ENCODE results near the gene CPTP.

CPTP gene

DNA sequence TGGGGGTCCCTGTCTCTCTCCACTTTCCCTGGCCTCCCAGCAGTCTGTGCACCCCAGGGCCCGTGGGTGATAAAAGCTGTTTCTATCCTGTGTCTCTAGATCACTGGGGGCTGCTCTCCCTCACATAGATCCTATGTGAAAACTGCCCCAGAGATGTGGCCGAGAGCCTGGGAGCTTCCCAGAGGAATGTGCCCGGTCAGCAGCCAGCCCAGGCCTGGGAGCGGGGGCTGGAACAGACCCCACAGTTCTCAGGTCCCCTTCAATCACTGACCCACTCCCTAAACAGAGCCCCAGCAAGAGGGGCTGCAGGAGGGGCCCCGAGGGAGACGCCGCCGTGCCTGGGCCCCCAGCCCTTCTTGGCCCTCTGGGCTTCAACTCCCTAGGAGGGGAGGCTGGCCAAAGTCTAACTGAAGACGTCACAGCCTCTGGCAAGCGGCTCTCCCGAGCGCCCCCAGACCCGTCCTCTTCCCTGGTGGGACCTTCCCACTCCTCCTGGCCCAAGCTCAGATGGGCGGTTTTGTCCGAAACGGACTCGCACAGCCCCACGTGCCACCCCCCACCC, 33.4 kb downstream of the CPTP start:
- DNase-seq (no peak), ATAC-seq (ENCODE audit: insufficient read depth, low read depth) (no peak)
- Histone ChIP-seq H4K20me1 (ENCODE audit: insufficient read depth, low read length) (0 out of 2 replicates have a peak, but pooled peaks cover 8% of the 10 kb centered on the region), H3K36me3 (ENCODE audit: insufficient read depth, low read length) (no peaks in the 10 kb centered on the region), H2AFZ (ENCODE audit: low read depth, low read length) (no peak overlapping the region), H3K4me3 (ENCODE audit: low read depth in 1 of 2, low read length in 2 of 2) (no peak overlapping the region), H3K79me2 (ENCODE audit: insufficient read depth, low read length) (no peaks in the 10 kb centered on the region), H3K27ac (ENCODE audit: low read length) (no peak overlapping the region), H3K4me2 (ENCODE audit: insufficient read depth, low read length) (no peak overlapping the region), H3K9ac (ENCODE audit: low read depth, low read length) (no peak overlapping the region), H3K27me3 (ENCODE audit: insufficient read depth, low read length, poor library complexity) (no peaks in the 10 kb centered on the region), H3K9me3 (ENCODE audit: insufficient read depth, low read length, severe bottlenecking) (no peaks in the 10 kb centered on the region), H3K4me1 (ENCODE audit: insufficient read depth, low read length) (no peaks in the 10 kb centered on the region)
- no peak for TF ChIP-seq EZH2 (IDR thresholded peaks at IDR 0.05; ENCODE audit: borderline replicate concordance, low read depth, low read length, severe bottlenecking)
- TF ChIP-seq, protein P1, sequence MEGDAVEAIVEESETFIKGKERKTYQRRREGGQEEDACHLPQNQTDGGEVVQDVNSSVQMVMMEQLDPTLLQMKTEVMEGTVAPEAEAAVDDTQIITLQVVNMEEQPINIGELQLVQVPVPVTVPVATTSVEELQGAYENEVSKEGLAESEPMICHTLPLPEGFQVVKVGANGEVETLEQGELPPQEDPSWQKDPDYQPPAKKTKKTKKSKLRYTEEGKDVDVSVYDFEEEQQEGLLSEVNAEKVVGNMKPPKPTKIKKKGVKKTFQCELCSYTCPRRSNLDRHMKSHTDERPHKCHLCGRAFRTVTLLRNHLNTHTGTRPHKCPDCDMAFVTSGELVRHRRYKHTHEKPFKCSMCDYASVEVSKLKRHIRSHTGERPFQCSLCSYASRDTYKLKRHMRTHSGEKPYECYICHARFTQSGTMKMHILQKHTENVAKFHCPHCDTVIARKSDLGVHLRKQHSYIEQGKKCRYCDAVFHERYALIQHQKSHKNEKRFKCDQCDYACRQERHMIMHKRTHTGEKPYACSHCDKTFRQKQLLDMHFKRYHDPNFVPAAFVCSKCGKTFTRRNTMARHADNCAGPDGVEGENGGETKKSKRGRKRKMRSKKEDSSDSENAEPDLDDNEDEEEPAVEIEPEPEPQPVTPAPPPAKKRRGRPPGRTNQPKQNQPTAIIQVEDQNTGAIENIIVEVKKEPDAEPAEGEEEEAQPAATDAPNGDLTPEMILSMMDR (IDR thresholded peaks at IDR 0.05; ENCODE audit: borderline replicate concordance, extremely low read depth, low read length, poor library complexity, severe bottlenecking): no peak

DNA sequence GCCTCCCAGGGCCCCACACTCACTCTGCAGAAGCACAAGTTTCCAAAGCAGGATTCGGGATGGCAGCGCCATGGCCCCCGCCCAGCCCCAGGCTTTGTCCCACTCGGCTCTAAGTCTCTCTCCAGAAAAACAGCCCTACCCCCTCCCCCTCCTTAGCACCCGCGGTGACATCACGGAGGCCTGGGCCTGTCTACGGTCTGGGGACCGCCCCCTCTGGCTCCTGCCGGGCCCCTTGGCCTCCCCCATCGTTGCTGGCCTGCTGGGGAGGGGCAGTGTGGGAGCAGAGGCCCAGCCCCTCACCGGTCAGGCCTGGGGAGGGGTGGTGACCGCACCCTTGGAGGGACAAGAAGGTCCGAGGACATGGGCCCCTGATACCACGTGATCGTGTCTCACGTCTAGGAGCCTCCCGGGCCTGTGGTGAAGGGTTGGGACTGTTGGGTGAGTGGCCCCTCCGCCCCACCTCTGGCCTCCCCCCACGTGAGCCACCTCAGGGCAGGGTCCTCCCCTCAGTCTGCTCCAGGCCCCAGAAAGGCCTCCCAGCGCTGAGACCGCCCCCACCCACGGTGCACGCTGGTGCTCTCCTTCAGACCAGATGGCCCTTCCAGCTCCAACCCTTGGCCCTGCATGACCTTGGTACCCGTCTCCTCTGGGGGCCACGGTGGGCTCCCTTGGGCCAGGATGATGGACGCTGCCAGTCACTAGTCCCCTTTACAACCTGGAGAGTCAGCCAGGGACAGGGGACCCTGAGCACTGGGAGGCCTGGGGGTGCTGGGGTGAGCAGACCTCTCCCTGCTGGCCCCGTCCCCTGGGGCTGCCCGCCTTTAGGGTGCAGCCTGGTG, 34.0 kb downstream of the CPTP start, which contains the start of gene MXRA8:
TSS of gene MXRA8 (minus strand) at position 123 of the 839 bp plus-strand sequence. CDS start at position 72, 51 bp downstream.
- Histone ChIP-seq H4K20me1 (ENCODE audit: insufficient read depth, low read length) (0 out of 2 replicates have a peak, but pooled peaks cover 4% of the 10 kb centered on the region), H3K79me2 (ENCODE audit: insufficient read depth, low read length) (no peaks in the 10 kb centered on the region), H3K9ac (ENCODE audit: low read depth, low read length) (no peak within 1 kb of the TSS), H3K27ac (ENCODE audit: low read length) (no peak within 1 kb of the TSS), H3K4me1 (ENCODE audit: insufficient read depth, low read length) (no peaks in the 10 kb centered on the region), H3K4me3 (ENCODE audit: low read depth in 1 of 2, low read length in 2 of 2) (no peak within 1 kb of the TSS), H3K36me3 (ENCODE audit: insufficient read depth, low read length) (no peaks in the 10 kb centered on the region), H2AFZ (ENCODE audit: low read depth, low read length) (no peak within 1 kb of the TSS), H3K4me2 (ENCODE audit: insufficient read depth, low read length) (no peak within 1 kb of the TSS), H3K27me3 (ENCODE audit: insufficient read depth, low read length, poor library complexity) (no peaks in the 10 kb centered on the region), H3K9me3 (ENCODE audit: insufficient read depth, low read length, severe bottlenecking) (no peaks in the 10 kb centered on the region)
- TF ChIP-seq, protein P1 (IDR thresholded peaks at IDR 0.05; ENCODE audit: borderline replicate concordance, extremely low read depth, low read length, poor library complexity, severe bottlenecking): no peak
- TF ChIP-seq EZH2 (IDR thresholded peaks at IDR 0.05; ENCODE audit: borderline replicate concordance, low read depth, low read length, severe bottlenecking): no peak
- DNase-seq: no peak
- no peak for ATAC-seq (ENCODE audit: insufficient read depth, low read depth)

DNA sequence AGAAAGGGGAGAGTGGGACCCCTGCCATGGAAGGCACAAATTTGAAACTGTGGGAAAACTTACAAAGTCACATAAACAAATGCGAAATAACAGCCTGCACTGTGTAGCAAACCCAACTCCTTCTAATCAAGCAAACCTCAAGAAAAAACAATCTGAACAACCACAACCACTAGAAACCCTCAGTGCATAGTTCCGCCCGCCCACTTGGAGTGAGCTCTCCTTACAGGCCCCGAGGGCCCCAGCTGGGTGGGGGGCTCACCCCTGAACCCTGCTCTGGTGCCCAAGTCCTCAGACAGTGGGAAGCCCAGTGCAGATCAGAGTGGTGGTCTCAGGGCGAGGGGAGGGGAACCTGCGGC, 34.7 kb downstream of the CPTP start:
- Histone ChIP-seq H3K36me3 (ENCODE audit: insufficient read depth, low read length) (no peaks in the 10 kb centered on the region), H3K4me1 (ENCODE audit: insufficient read depth, low read length) (no peaks in the 10 kb centered on the region), H3K9ac (ENCODE audit: low read depth, low read length) (no peak overlapping the region), H3K9me3 (ENCODE audit: insufficient read depth, low read length, severe bottlenecking) (no peaks in the 10 kb centered on the region), H3K4me2 (ENCODE audit: insufficient read depth, low read length) (no peak overlapping the region), H3K4me3 (ENCODE audit: low read depth in 1 of 2, low read length in 2 of 2) (no peak overlapping the region), H4K20me1 (ENCODE audit: insufficient read depth, low read length) (no peaks in the 10 kb centered on the region), H2AFZ (ENCODE audit: low read depth, low read length) (no peak overlapping the region), H3K27me3 (ENCODE audit: insufficient read depth, low read length, poor library complexity) (no peaks in the 10 kb centered on the region), H3K27ac (ENCODE audit: low read length) (no peak overlapping the region), H3K79me2 (ENCODE audit: insufficient read depth, low read length) (no peaks in the 10 kb centered on the region)
- DNase-seq (no peak), ATAC-seq (ENCODE audit: insufficient read depth, low read depth) (peak; percentile 47; the same call in 2 of the 3 replicates)
- TF ChIP-seq, protein P1 (IDR thresholded peaks at IDR 0.05; ENCODE audit: borderline replicate concordance, extremely low read depth, low read length, poor library complexity, severe bottlenecking): no peak
- no peak for TF ChIP-seq EZH2 (IDR thresholded peaks at IDR 0.05; ENCODE audit: borderline replicate concordance, low read depth, low read length, severe bottlenecking)

Measured in DND-41 (cell line).